HepG2 (cell line): ENCODE results near the gene GSKIP. TPM values are rescaled to one million over a fixed set of nuclear protein-coding genes. Genes with fewer than 3 reads are reported as not detected.
A peak's percentile ranks its signal among the peaks of the same experiment; 100 is the strongest.

Experiments
- AKNA ChIP-seq: sonication (generic); formaldehyde crosslinking; IDR thresholded peaks from 2 replicates; pipeline ENCODE4 v1.4.0; 2020; ENCODE audit warnings: missing genetic modification reagents, borderline replicate concordance
- BCL3 ChIP-seq: sonication (generic); formaldehyde crosslinking; IDR thresholded peaks from 2 replicates; pipeline ENCODE4 v1.5.1; 2020; ENCODE audit warnings: mild to moderate bottlenecking, missing genetic modification reagents, moderate library complexity
- BRCA1 ChIP-seq: sonication (generic); formaldehyde crosslinking; IDR thresholded peaks from 2 replicates; pipeline ENCODE4 v1.4.0; 2020; ENCODE audit warnings: missing genetic modification reagents
- CHD4 ChIP-seq: fragments of 200-600 bp; sonication (generic); IDR thresholded peaks from 2 replicates; pipeline ENCODE4 v1.7.0; 2017; ENCODE audit warnings: mild to moderate bottlenecking, low read length, borderline replicate concordance
- GMEB1 ChIP-seq: sonication (generic); formaldehyde crosslinking; IDR thresholded peaks from 2 replicates; pipeline ENCODE4 v1.5.1; 2020; ENCODE audit warnings: missing genetic modification reagents, mild to moderate bottlenecking, borderline replicate concordance
- MAZ ChIP-seq, 2 experiments: sonication (generic) in 1 of 2; formaldehyde crosslinking in 1 of 2; IDR thresholded peaks; 2 replicates each; pipeline versions ENCODE4 v1.5.0 to v1.6.1; 2012 to 2020; ENCODE audit warnings: low read depth in 2 of 2, mild to moderate bottlenecking in 2 of 2, borderline replicate concordance in 1 of 2, improper control_type of control experiment in 1 of 2, low read length in 1 of 2, missing genetic modification reagents in 1 of 2, moderate library complexity in 1 of 2
- NFKBIZ ChIP-seq: IDR thresholded peaks from 2 replicates; pipeline ENCODE4 v1.6.1; 2018; ENCODE audit warnings: missing genetic modification reagents, missing compliant biosample characterization
- PHF8 ChIP-seq: sonication (generic); formaldehyde crosslinking; IDR thresholded peaks from 2 replicates; pipeline ENCODE4 v1.5.0; 2020; ENCODE audit warnings: missing genetic modification reagents
- SCMH1 ChIP-seq: sonication (generic); formaldehyde crosslinking; IDR thresholded peaks from 2 replicates; pipeline ENCODE4 v1.9.0; 2021; ENCODE audit warnings: missing genetic modification reagents, mild to moderate bottlenecking, borderline replicate concordance
- SKI ChIP-seq: fragments of 450-650 bp; IDR thresholded peaks from one replicate; pipeline ENCODE4 v1.6.1; 2018; ENCODE audit warnings: mild to moderate bottlenecking; ENCODE audit not compliant: partially characterized antibody
- SP2 ChIP-seq: sonication (generic); formaldehyde crosslinking; IDR thresholded peaks from 2 replicates; pipeline ENCODE4 v1.5.1; 2020; ENCODE audit warnings: mild to moderate bottlenecking, missing genetic modification reagents
- TBP ChIP-seq: sonication (generic); formaldehyde crosslinking; IDR thresholded peaks from 2 replicates; pipeline ENCODE4 v1.5.0; 2020; ENCODE audit warnings: missing genetic modification reagents
- THRA ChIP-seq: sonication (generic); formaldehyde crosslinking; IDR thresholded peaks from 2 replicates; pipeline ENCODE4 v1.4.0; 2020; ENCODE audit warnings: missing genetic modification reagents, borderline replicate concordance
- ZNF660 ChIP-seq: sonication (generic); formaldehyde crosslinking; IDR thresholded peaks from 2 replicates; pipeline ENCODE4 v1.5.1; 2020; ENCODE audit warnings: mild to moderate bottlenecking, low read depth, missing genetic modification reagents, borderline replicate concordance
- ZSCAN21 ChIP-seq: sonication (generic); formaldehyde crosslinking; IDR thresholded peaks from 2 replicates; pipeline ENCODE4 v1.8.0; 2022; ENCODE audit warnings: mild to moderate bottlenecking, missing genetic modification reagents, moderate library complexity, borderline replicate concordance
- polyA plus RNA-seq, 8 experiments: library from polyadenylated mRNA; depleted of rRNA in 3 of 8; stranded (reverse) in 7 of 8; unstranded in 1 of 8; fragments of >200 nt; fragmentation: Illumina TruSeq in 4 of 8; extraction: Trizol in 4 of 8; gene quantifications; 2 replicates each; pipeline versions ENCODE4 v1.2.1 to v1.2.3, GENCODE V29; 2011 to 2016; ENCODE audit warnings: low read depth in 4 of 8, missing spikeins in 1 of 8, mixed read lengths in 1 of 8; ENCODE audit not compliant: insufficient read depth in 1 of 8
- total RNA-seq, 5 experiments: library from RNA; depleted of rRNA; stranded (reverse); fragments of >200 nt; fragmentation: Illumina TruSeq; extraction: Trizol; gene quantifications; 2 replicates each; pipeline ENCODE4 v1.2.3, GENCODE V29; 2016; ENCODE audit warnings: low read depth in 1 of 5
- TF ChIP-seq, protein P1 (sequence below): IDR thresholded peaks from 2 replicates; pipeline ENCODE4 v1.6.1; 2016; ENCODE audit warnings: low read depth

Gene GSKIP
- total and polyA plus RNA-seq, 2 of the 13 experiments (the other 11 are each of a cell fraction or from before 2014, with no cell fraction given): 12.5 to 27.3 TPM

- no peak for TF ChIP-seq ZNF660 (CRISPR knock-in tag)
- TF ChIP-seq MAZ (IDR thresholded peaks at IDR 0.05; ENCODE audit: borderline replicate concordance, low read depth, low read length): peak; percentile 67; the same call in 1 of the 2 replicates
- TF ChIP-seq MAZ (CRISPR knock-in tag; IDR thresholded peaks at IDR 0.05; ENCODE audit: low read depth): no peak
- peak; percentile 38; the same call in 1 of the 2 replicates for TF ChIP-seq GMEB1 (CRISPR knock-in tag)
- TF ChIP-seq BRCA1: no peak
- peak; percentile 37; the same call in 1 of the 2 replicates for TF ChIP-seq ZSCAN21
- no peak for TF ChIP-seq THRA (CRISPR knock-in tag)
- TF ChIP-seq SP2 (CRISPR knock-in tag): no peak
- no peak for TF ChIP-seq CHD4
- TF ChIP-seq AKNA: no peak
- TF ChIP-seq SCMH1 (CRISPR knock-in tag): no peak
- TF ChIP-seq, protein P1, sequence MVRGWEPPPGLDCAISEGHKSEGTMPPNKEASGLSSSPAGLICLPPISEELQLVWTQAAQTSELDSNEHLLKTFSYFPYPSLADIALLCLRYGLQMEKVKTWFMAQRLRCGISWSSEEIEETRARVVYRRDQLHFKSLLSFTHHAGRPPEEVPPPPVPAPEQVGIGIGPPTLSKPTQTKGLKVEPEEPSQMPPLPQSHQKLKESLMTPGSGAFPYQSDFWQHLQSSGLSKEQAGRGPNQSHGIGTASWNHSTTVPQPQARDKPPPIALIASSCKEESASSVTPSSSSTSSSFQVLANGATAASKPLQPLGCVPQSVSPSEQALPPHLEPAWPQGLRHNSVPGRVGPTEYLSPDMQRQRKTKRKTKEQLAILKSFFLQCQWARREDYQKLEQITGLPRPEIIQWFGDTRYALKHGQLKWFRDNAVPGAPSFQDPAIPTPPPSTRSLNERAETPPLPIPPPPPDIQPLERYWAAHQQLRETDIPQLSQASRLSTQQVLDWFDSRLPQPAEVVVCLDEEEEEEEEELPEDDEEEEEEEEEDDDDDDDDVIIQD (CRISPR knock-in tag): no peak
- TF ChIP-seq NFKBIZ (CRISPR knock-in tag): no peak
- no peak for TF ChIP-seq SKI
- peak; percentile 52 for TF ChIP-seq PHF8 (CRISPR knock-in tag)
- TF ChIP-seq TBP (CRISPR knock-in tag): no peak
- TF ChIP-seq BCL3 (CRISPR knock-in tag): peak; percentile 40; the same call in 1 of the 2 replicates
Measured at GRCh38 chr14:96391293-96392118, 28.2 kb downstream of the GSKIP start (continued).
